Erythroblast (primary cell): Measurements from ENCODE around the gene HORMAD2.
A peak's percentile ranks its signal among the peaks of the same experiment; 100 is the strongest.
"Not testable (repeated sequence)": the region's sequence is repeated elsewhere in the genome, so short reads cannot be mapped to it uniquely, and the experiment has no call there.

Source experiments
- DNase-seq, 2 experiments: peaks; one replicate each; lab custom pipeline; 2025; lab: John Stamatoyannopoulos, UW
- GATA1 ChIP-seq: IDR thresholded peaks from 2 replicates; pipeline ENCODE4 v1.6.1; 2011; ENCODE audit warnings: low read depth, mild to moderate bottlenecking, control low read depth, low read length, moderate library complexity
- POLR2A ChIP-seq: IDR thresholded peaks from 2 replicates; pipeline ENCODE4 v1.6.1; 2011; ENCODE audit warnings: mild to moderate bottlenecking, low read length

The HORMAD2 gene

GRCh38 chr22:30212996-30213441, 132.8 kb downstream of the HORMAD2 start:
- DNase-seq: no peak
- no peak for TF ChIP-seq GATA1
- TF ChIP-seq POLR2A: no peak

DNA sequence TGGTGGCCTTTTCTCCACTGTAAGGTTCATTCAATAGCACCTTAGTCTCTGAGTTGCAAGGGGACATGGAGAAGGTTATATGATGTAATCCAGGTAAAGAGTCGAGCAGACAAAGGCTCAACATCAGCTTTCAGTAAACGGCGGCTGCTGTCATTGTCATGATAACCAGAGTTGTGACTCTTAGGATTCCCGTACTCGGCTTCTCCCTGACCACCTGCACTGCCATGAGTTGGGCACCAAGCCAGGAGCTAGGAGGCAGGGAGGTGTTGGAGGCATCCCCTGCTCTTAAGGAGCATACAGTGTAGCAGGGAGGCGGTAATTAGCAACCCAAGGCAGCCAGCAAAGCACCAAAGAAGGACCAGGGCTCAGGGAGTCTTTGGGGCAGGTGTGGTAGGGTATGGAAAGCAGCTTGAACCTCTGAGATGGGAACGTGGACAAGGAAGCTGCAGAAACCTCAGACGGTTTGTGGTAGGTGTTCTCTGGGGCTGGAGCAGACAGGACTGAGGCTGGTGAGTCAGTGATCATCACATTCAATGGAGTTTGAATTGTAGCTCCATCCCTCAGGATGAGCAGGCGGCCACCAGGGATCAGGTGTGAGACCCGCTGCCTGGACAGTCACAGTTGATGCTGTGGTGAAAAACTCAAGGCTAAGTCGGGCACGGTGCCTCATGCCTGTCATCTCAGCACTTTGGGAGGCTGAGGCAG, 134.6 kb downstream of the HORMAD2 start:
- peak; percentile 37 to 59 for DNase-seq

GRCh38 chr22:30216272-30216671, 136.0 kb downstream of the HORMAD2 start:
- not testable (repeated sequence) for DNase-seq

More for the DNA sequence above, 134.6 kb downstream of the HORMAD2 start:
- no peak for TF ChIP-seq POLR2A
- TF ChIP-seq GATA1: no peak

DNA sequence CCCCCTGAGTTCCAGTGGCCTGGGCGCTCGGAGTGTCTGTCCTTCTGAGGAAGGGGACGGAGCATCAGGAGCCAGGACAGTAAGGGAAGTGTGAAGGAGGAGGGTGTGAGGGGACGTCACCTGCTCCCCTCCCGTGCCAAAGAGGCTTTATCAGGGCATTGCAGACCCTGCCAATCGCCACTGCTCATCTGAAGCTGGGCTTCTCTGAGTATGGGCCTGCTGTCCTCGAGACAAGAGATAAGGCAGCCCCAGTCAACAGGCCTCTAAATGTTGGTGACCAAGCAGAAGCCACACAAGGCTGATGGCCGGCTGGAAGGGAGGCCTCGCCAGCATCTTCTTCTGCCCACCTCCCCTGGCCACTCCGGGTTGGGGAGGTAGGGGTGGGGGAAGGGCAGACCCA, 136.4 kb downstream of the HORMAD2 start:
- TF ChIP-seq GATA1: peak; percentile 99
- TF ChIP-seq POLR2A: peak; percentile 49
- peak; percentile 95 to 99 for DNase-seq

DNA sequence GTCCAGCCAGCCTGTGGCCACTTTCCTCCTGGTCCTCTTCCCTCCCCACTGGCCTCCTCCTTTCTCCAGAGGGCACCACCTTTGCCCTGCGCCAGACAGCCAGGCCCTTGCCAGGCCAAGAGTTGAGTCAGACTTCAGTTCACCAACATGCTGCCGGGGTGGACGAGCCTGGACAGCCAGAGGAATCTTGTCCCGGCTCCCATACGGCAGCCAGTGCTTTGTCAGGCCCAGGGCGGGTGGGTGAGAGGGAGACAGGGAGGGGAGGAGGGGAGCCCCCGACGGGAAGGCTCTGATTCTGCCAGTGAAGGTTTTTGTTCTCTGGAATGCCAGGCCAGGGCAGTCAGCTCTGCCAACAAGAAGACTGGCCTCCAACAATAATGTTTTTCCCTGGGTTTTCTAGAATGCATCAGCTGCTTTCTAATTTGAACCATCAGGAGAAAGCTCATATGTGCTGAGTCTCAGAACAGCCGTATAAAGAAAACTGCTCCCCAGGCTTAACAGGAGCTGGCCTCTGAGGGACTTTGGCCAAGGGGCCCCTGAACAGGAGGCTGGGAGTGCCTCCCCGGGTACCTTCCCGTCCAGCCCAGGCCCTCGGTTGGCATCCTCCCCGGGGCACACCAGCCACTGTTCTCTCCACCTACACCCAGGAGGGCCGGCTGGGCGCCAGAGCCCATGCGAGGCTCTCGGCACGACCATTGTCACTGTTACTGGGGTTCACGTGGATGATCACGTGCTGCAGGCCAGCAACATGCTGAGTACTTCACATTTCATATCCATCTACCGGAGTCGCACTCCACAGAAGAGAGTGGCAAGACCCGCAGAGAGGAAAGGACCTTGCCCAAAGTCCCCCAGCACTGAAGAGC, 137.7 kb downstream of the HORMAD2 start:
- no peak for DNase-seq
- TF ChIP-seq GATA1: no peak
- TF ChIP-seq POLR2A: no peak

DNA sequence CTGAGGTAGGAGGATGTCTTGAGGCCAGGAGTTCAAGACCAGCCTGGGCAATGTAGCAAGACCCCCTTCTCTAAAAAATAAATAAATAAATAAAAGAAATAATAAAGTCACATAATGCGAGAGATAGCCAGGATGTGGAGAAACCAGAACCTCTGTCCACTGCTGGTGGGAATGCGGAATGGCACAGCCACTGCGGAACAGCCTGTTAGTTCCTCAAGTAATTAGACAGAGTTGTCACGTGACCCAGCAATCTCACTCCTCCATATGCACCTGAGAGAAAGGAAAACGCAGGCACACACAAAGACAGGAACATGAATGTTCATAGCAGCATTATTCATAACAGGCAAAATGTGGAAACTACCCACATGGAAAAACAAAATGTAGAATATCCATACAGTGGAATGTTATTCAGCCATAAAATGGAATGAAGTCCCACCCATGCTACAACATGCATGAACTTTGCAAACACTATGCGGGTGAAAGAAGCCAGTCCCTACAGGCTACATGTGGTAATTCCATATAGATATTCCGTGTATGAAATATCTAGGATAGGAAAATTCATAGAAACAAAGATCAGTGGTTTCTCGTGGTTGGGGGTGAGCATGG, 138.9 kb downstream of the HORMAD2 start:
- DNase-seq: peak in 1 of 2 experiments; percentile 19
- TF ChIP-seq GATA1: no peak
- no peak for TF ChIP-seq POLR2A

DNA sequence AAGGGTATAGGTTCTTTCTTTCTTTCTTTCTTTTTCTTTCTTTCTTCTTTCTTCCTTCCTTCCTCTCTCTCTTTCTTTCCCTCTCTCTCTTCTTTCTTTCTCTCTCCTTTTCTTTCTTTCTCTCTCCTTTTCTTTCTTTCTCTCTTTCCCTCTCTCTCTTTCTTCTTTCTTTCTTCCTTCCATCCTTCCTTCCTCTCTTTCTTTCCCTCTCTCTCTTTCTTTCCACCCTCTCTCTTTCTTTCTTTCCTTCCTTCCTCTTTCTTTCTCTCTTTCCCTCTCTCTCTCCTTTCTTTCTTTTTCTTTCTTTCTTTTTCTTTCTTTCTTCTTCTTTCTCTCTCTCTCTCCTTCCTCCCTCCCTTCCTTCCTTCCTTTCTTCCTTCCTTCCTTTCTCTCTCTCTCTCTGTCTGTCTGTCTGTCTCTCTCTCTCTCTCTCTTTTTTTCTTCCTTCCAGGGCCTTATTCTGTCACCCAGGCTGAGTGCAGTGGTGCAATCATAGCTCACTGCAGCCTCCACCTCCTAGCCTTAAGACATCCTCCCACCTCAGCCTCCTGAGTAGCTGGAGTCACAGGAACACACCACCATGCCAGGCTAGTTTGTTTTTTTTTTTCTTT, 139.5 kb downstream of the HORMAD2 start:
- TF ChIP-seq POLR2A (no peak), GATA1 (no peak)
- no peak for DNase-seq

- DNase-seq: no peak
- TF ChIP-seq GATA1: no peak
- no peak for TF ChIP-seq POLR2A
Measured at GRCh38 chr22:30220338-30221012, 140.2 kb downstream of the HORMAD2 start.

- no peak for DNase-seq
- TF ChIP-seq GATA1 (no peak), POLR2A (no peak)
Measured at GRCh38 chr22:30221121-30221992, 141.1 kb downstream of the HORMAD2 start.

DNA sequence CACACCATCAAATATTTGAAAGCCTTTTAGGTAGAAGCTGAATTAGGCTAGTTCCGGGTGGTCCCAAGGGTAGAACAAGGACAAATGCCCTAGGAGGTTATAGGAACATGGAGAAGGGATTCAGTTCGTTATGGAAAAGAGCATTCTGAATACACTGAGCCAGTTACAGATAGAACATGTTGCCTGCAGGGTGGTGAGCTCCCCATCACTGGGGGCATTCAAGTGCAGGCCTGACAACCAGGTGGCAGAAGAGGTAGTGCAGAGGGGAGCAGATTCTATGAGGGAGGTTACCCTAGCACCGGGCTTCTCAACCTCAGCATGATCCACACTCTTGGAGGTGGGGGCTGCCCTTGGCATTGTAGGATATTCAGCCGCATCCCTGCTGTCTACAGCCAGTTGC, 142.1 kb downstream of the HORMAD2 start:
- DNase-seq: no peak
- no peak for TF ChIP-seq GATA1
- no peak for TF ChIP-seq POLR2A

GRCh38 chr22:30223303-30223702, 143.0 kb downstream of the HORMAD2 start:
- TF ChIP-seq POLR2A: no peak

GRCh38 chr22:30224161-30224857, 144.0 kb downstream of the HORMAD2 start:
- no peak for DNase-seq
- TF ChIP-seq GATA1 (no peak), POLR2A (no peak)

More at GRCh38 chr22:30223303-30223702, 143.0 kb downstream of the HORMAD2 start:
- DNase-seq: no peak
